NOMO-1 treated with DMSO at 0.1 percent for 48 hours (cell line): Measurements from ENCODE around the gene CPNE6.

Experiments used
- DNase-seq: peaks from one replicate; lab custom pipeline; 2025; ENCODE audit not compliant: unreplicated experiment; lab: John Stamatoyannopoulos, UW

CPNE6 gene

DNA sequence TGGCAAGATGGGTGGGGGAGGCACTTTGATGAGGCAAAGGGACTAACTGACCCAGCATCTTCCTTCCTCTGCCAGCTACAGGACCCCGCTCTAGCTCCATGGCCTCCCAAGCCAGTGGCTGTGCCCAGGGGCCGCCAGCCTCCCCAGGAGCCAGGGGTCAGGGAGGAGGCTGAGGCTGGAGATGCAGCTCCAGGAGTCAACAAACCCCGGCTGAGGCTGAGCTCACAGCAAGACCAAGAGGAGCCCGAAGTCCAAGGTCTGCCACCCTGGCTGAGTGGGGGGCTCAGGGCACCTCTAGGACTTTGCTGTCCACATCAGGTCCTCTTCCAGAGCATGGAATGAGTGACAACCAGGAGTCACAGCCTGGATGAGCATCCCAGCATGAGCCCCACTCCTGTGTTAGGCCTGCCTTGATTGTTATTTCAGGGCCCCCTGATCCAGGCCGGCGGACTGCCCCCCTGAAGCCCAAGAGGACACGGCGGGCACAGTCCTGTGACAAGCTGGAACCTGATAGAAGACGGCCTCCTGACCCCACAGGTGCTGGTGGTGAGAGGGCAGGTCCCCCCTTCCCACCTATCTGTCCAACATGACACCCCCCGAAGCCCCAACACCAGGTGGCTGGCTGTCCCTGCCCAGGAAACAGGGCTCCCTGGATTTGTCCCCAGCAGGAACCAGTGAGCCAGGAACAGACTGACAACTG is 2.5 kb upstream of the CPNE6 start:
- DNase-seq, result no peak

DNA sequence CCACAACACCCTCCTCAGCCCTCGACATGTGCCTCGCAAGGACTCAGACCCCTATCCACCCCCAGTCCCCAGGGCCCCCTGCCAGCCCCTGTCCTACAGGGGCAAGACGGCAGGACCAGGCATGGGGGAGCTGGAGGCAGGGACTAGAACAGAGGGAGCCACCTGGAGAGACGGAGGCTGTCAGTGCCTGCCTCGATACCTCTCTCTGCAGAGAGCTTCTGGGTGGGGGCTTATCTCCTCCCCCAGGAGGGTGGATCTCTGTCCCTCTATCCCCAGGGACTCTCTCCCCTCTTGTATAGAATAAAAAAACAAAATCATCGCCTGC is 2.0 kb upstream of the CPNE6 start:
- DNase-seq, result no peak

DNA sequence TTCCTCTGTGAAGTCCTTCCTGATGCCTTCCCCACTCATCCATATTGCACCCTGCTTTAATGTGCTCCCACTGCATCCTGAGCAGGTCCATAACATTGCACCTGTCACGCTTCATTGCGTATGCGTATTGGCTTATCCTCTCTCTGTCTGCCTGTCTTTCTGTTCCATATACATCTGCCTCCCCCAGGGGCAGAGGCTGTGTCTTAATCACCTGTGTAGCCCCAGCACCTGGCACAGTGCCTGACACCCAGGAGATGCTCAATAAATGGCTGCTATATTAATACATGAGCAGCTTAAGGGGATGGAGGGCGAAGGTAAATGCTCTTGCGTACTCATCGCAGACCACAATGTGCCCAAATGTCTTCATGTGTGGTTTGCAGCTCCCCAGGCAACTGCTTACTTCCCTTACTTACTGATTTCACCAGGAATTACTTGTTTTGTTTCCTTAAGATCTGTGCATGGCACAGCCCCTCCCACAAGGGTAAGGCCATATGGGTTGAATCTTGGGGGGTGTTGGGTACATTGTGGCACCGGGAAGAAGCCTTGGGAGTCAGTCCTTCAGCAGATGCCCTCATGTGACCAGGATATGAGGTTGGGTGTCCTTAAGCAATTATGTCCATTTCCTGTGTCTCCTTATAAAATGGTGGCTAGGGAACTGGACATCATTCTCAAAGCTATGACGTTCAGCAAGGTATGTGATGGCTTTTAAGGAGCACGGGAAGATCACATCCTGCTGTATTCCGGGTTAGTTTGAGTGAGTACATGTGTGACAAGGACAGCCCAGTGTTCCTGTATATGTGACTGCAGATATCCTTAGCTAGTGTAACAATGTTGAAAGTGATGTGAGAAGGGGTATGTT is 848 bp upstream of the CPNE6 start:
- DNase-seq, result peak; percentile 26

DNA sequence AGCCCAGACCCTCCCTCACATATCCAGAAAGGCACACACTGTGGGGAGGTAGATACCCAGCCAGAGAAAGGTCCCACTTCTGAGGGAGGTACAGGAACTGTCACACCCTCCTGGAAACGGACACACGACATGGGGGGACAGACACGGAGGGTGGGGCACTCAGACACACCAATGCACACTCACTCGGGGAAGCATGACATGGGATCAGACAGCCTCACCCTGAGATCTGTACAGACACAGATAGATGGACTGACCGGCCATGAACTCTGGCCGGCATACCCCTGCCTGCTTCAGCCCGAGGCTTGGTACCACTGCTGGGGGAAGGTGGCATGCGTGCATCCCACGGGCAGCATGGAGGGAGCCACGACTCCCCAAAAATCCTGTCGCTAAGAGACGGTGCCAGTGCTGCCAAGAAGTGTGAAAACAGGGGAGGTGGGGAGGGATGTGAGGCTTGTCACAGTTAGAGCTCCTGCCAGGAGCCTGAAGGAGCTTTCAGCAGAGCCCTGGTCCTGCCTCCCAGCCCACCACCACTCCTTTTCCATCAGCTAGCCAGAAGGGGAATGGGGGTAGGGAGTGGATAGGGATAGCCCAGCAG is 571 bp downstream of the CPNE6 start:
- DNase-seq, result no peak

DNA sequence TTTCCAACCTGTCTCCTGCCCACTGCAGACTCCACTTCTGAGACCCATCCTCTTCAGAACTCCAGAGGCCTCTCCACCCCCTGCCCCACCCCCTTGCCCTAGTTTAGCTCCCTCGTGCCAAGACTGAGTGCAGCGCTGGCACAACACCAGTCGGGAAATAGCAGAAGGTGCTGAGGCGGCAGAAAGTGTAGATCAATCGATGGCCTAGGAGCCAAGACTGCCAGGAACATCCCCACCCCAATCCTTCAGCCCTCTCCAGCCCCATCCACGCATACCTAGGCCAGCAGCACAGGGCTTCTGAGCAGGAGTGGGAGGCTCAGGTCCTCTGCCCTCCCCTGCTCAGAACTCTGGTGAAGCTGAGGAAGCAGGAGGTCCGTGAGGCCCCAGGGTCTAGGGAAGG is 1.1 kb downstream of the CPNE6 start:
- no peak for DNase-seq

DNA sequence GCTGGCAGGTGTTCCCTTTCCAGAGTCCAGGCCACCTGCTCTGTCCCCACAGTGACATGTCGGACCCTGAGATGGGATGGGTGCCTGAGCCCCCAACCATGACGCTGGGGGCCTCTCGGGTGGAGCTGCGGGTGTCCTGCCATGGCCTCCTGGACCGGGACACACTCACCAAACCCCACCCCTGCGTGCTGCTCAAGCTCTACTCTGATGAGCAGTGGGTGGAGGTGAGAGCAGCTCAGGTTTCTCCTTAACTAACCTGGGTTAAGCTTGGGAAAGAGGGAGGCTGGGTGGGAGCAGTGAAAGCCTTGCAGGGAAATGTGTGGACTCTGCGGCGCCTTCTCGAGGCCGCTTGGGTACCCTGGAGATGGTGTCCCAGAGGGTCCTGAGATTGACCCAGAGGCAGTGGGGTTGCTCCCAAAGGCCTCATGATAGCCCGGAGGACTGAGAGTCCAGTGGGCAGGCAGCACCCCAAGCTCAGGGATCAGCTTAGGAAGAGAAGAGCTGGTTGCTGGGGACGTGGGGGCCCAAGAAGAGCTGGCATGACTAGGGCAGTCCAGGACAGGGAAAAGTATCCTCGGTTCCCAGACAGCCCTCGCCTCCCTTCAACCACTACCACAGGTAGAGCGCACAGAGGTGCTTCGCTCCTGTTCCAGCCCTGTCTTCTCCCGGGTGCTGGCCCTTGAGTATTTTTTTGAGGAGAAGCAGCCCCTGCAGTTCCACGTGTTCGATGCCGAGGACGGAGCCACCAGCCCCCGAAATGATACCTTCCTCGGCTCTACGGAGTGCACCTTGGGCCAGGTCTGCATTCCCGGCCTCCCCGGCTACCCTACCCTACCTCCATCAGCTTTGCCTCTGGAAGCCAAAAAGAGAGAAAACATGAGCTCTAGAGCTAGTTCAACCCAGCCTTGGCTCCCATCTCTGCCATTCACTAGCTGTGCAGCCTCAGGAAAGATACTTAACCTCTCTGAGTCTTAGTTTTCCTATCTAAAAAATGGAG is 1.8 kb downstream of the CPNE6 start:
- DNase-seq, result no peak

DNA sequence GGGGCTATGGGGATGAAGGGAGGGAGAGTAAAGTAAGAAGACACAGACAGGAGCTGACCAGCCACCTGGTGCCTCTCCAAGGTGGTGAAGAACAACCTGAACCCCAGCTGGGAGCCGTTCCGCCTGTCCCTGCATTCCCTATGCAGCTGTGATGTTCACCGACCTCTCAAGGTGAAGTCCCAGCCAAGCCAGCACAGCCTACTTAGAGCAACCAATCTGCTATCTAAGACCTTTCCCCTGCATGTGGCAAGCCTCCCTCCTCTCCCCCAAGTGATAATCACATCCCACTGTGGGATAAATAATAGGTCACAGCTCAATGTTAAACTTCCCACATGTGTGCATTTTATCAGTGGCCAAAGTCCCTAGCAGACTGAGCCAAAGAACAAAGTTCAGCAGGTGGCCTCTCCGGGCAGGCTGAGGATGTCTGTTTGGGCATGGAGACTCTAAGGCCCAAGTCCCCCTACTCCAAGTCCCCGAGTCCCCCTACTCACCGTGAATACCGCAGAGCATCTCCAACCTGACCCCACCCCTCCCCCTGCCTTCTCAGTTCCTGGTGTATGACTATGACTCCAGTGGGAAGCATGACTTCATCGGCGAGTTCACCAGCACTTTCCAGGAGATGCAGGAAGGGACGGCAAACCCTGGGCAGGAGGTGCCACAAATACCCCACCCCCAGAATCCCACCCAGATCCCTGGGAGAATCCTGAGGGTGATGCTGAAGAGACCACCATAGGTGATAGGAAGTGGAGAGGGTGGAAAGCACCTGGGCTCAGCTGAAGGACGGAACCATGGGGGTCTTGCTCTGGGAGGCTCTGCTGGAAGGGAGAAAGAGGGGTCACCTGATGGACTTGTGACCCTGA is 3.5 kb downstream of the CPNE6 start:
- no peak for DNase-seq

DNA sequence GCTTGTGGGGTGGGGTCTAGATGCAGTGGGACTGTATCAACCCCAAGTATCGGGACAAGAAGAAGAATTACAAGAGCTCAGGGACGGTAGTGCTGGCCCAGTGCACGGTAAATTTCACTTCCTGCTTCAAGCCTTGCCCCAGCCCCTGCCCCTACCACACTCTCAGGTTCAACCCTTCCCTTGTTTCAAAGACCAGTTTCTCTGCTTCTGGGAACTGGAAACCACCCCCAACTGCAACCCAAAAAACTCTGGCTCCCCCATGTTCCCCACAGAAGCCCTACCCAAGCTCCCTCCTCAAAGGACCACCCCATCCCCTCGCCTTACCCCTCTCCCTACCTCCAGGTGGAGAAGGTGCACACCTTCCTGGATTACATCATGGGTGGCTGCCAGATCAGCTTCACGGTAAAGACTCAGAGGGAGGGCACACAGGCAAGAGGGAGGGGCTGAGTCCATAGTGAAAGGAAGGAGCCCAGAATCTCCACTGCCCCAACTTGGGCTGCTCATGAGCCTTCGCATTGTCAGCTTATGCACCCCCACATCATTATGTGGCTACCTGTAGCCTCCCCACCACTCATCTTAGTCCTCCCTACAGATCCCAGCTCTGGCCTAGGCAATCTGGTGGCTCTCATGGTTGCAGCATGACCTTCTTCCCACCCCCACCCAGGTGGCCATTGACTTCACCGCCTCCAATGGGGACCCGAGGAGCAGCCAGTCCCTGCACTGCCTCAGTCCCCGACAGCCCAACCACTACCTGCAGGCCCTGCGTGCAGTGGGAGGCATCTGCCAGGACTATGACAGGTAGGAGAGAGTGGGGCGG is 4.3 kb downstream of the CPNE6 start:
- peak; percentile 47 for DNase-seq

DNA sequence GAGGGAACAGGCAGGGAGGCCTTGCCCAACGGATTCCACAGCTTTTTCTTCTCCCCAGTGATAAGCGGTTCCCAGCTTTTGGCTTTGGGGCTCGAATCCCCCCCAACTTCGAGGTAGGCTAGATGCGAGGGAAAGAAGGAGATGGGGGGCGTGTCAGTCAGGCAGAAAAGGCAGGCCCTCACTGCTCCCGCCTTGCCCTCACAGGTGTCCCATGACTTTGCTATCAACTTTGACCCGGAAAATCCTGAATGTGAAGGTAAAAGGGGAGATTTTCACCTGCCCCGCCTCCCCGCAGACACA is 4.9 kb downstream of the CPNE6 start:
- DNase-seq, result no peak

DNA sequence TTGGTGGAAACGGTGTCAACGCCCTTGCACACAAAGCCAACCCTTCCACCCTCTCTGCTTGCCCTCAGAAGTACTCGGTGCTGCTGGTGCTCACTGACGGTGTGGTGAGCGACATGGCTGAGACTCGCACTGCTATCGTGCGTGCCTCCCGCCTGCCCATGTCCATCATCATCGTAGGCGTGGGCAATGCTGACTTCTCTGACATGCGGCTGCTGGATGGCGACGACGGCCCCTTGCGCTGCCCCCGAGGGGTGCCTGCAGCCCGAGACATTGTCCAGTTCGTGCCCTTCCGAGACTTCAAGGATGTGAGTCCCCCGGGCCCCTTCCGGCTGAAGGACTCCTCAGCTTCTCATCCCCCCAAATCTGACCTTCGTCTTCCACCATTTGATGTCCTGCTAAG is 5.7 kb downstream of the CPNE6 start:
- no peak for DNase-seq

DNA sequence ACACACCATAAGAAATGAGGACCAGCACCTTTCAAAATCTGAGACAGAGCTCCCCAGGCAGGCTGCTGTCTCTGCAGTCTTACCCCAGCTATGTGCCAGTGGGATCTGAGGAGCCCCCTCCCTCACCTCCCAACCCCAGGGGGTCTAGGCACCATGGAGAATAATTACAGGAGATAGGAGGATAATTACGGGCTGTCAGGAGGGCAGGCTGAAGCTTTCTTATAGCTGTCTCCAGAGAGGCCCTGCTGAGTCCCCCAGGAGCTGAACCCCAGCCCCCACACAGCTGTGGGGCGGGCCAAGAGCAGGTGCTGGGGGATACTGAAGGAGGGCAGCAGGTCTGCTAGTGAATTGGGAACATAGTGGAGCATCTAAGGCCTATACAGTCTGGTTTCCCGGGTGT is 6.8 kb downstream of the CPNE6 start:
- DNase-seq, result no peak

DNA sequence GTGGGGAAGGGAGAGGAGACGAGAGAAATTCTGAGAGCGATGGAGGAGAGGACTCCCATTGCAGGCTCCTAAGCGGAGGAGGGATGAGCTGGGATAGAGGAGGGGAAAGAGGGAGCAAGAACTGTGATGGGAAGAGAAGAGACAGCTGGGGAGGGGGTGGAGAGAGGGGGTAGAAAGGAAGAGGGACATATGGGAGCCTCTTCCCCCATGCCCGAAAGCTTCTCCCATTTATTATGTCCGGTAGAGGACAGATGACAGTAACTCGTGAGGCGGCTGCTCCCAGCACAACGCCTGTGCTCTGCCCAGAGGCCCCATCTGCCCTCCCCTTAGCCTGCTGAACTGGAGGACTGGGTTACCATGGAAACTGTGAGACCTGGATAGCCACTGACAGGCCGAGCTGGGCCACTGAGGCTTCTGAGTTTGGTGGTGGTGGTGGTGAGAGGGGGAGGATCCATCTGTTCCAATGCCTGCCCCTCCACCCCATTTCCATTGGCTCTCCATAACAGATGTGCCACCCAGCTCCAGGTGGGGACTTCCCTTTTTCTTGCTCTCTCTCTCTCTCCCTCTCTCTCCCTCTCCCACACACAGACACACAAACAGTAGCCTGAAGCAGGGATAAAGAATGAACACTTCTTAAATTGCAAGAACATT is 8.3 kb downstream of the CPNE6 start:
- DNase-seq, result peak; percentile 1

DNA sequence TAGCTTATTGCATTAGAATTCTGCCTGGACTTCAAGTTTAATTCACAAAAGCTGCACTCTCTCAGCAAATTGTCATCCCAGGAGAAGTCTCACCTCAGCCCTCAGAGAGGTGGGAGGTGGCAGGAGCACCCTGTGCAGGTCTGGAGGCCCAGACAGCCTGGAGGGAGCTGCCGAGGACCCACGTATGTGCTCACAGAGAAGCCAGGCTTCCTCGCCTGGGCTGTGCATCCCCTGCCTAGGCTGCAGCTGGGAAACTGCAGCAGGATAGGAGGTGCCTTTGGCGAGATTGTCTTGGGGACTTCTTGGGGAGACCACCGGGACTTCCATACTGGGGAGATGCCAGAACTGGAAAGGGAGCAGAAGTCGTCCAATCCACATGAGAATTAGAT is 8.8 kb downstream of the CPNE6 start:
- DNase-seq, result no peak

DNA sequence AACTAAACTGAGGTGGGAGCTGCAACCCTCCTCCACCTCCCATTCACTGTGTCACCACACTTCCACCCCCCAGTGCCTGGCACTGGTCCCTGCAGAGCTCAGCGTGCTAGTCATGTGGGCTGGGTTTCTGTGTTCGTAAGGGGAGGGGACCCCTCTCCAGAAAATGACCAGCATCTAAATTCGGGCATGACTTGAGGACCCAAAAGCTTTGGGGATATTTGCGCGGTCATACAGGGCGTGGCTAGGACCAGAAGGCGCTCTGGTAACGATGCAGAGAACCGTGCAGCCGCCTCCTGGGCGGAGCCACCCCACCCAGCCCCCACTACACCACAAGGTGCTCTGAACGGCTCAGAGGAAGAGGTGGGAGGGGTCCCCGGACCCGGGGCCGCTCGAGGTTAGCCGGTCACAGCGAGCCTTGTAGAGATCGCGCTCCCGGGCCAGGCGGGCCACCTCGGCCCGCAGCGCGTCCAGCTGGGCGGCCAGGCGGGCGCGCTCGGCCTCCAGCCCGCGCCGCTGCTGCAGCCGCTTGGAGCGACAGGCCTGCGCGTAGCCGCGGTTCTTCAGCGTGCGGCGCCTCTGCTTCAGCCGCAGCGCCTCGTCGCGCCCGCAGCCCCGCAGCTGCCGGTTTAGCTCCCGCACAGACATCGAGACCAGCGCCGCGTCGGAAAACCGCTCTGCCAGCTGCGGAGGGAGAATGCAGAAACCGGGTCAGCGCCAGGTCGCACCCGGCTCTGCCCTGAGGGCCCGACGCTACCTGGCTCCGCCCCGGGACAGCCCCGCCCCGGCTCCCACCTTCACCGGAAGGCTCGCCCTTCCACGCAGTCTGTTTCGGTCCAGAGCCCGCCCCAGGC is 9.8 kb downstream of the CPNE6 start:
- peak; percentile 42 for DNase-seq

DNA sequence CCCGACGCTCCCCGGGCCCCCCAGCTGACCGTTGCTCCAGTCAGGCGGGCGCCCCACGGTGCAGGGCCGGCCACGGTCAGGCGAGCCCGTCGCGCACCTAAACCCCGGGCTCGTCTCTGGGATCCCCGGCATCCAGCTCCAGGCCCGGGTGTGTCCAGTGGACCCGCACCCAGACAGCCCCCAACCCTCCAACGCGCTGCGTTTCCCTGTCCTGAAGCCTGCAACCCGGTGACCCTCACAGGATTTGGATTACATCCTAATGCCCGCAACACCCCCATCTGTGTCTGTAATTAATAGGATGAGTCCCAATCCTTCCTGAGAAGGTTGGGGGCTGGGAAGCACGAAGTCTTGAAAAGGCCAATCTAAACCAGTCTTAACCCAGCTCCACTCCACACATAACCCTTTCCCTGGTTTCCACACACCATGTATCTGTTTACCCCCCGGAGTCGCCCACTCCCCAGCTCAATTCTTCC is 10.4 kb downstream of the CPNE6 start:
- no peak for DNase-seq

DNA sequence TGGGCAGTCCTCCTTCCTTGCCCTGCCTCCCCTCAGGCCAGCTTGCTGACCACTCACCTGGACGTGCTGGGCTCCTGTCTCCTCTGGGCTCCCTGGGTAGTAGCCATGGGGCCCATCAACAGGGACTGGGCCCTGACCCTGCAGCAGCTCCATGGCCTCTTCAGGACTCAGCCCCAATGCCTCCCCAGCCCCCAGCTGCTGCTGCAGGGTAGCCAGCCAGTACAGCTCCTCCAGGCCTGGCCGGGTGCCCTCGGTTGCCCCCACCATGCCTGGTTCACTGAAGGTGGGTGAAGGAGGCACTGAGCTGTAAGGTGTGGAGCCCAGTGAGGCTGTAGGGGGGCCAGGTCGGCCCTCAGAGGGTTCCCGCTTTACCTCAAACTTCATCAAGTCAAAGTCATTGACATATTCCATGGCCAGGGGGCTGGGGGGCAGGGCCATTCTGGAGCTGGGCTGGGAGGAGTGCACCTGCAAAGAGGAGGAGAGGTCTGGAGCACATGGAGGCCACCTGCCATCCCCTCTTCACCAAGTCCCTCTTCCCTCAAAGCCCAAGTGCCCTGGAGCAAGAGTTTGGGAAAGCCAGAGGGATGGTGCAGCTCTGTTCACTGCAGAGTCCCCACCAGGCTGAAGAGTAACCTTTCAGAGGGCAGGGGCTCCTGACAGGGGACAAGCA is 11.2 kb downstream of the CPNE6 start:
- no peak for DNase-seq

DNA sequence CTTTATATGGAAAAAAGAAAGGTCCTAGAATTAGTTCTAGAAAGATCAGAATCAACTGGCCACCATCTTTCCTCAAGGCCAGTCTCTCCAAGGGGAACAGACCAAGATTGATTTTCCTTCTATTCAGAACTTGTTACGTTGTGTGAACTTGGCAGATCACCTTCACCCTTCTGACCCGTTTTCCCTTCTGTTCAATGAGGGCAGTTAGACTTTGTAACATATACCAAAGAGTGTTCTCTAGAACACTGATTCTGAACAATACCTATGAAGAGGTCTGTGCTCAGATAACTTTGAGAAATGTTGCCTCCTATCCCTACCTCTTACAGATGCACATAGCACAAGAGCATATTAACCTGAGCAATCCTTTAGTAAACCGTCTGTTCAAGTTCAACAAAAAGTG is 12.1 kb downstream of the CPNE6 start:
- DNase-seq, result no peak
